BJ (cell line): ENCODE data around the gene TMEM239. TPM values are rescaled to one million over a fixed set of nuclear protein-coding genes. Genes with fewer than 3 reads are reported as not detected.

Experiments
- CTCF ChIA-PET: fragments of 350-600 bp; formaldehyde crosslinking; extraction: SDS; loops from one replicate; lab custom pipeline; 2021; ENCODE audit warnings: antibody characterized with exemption, inconsistent platforms; lab: Yijun Ruan, JAX
- POLR2A ChIA-PET: fragments of 300-600 bp; sonication (Branson Sonifier 250); formaldehyde crosslinking; extraction: SDS; loops from one replicate; lab custom pipeline; 2021; ENCODE audit warnings: antibody characterized with exemption; lab: Charles Lee
- DNase-seq: peaks from one replicate; pipeline ENCODE4 v3.0.0-alpha.2; 2011; ENCODE audit warnings: low read depth
- H3K27me3 ChIP-seq: 2 replicates; pipeline ENCODE4 v1.6.0; 2011; ENCODE audit warnings: low read length; ENCODE audit not compliant: control insufficient read depth, insufficient read depth
- H3K36me3 ChIP-seq: 2 replicates; pipeline ENCODE4 v1.5.1; 2011; ENCODE audit warnings: low read length; ENCODE audit not compliant: control insufficient read depth, insufficient read depth
- H3K4me3 ChIP-seq: 2 replicates; pipeline ENCODE4 v1.5.1; 2011; ENCODE audit warnings: low read depth, mild to moderate bottlenecking, control low read depth, low read length
- polyA plus RNA-seq: library from polyadenylated mRNA; depleted of rRNA; stranded (reverse); fragments of >200 nt; gene quantifications from 2 replicates; pipeline ENCODE4 v1.2.3, GENCODE V29; 2011
- TF ChIP-seq, protein P1 (sequence below): IDR thresholded peaks from 2 replicates; pipeline ENCODE4 v1.5.1; 2011; ENCODE audit warnings: low read depth, mild to moderate bottlenecking, control low read depth, inconsistent platforms, low read length, moderate library complexity; ENCODE audit not compliant: insufficient read depth

The TMEM239 gene
- polyA plus RNA-seq, 1 experiment: not detected

DNA sequence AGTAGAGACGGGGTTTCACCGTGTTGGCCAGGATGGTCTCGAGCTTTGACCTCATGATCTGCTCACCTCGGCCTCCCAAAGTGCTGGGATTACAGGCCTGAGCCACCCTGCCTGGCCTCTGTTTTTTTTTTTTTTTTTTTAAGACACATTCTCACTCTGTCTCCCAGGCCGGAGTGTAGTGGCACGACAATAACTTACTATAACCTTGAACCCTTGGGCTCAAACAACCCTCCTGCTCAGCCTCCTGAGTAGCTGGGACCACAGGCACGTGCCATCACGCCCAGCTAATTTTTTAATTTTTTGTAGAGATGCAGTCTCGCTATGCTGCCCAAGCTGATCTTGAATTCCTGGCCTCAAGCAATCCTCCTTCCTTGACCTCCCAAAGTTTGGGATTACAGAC, 42.4 kb upstream of the TMEM239 start:
- TF ChIP-seq, protein P1, sequence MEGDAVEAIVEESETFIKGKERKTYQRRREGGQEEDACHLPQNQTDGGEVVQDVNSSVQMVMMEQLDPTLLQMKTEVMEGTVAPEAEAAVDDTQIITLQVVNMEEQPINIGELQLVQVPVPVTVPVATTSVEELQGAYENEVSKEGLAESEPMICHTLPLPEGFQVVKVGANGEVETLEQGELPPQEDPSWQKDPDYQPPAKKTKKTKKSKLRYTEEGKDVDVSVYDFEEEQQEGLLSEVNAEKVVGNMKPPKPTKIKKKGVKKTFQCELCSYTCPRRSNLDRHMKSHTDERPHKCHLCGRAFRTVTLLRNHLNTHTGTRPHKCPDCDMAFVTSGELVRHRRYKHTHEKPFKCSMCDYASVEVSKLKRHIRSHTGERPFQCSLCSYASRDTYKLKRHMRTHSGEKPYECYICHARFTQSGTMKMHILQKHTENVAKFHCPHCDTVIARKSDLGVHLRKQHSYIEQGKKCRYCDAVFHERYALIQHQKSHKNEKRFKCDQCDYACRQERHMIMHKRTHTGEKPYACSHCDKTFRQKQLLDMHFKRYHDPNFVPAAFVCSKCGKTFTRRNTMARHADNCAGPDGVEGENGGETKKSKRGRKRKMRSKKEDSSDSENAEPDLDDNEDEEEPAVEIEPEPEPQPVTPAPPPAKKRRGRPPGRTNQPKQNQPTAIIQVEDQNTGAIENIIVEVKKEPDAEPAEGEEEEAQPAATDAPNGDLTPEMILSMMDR: no peak
- peaks cover 8% of the 10 kb centered on the region for H3K27me3 ChIP-seq
- H3K4me3 ChIP-seq: no peak overlapping the region
- DNase-seq: no peak
- CTCF ChIA-PET: interaction anchor here (0.8 to 0.9 kb wide), 2 partner anchors 18 to 30 kb away, joined by 3 read pairs; no protein-coding TSS in a partner anchor
- H3K36me3 ChIP-seq: no peaks in the 10 kb centered on the region
- POLR2A ChIA-PET: no interaction called here

DNA sequence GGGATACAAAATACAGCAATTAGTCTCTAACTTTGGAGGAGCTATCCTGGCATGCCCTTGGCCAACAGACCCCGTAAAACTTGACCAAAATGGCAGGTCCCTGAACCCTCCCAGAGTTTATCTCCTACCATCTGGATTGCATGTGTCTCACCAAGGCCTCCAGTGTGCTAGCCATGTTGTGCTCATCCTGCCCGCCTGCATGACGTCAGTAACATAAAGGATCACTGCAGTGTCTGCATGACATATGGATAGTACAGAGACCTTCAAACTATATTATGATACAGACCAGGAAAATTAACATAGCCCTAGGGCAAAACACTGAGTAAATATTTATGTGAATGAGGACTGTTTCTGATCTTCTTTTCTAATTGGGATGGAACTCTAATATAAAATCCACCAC, 41.0 kb upstream of the TMEM239 start:
- H3K36me3 ChIP-seq: no peaks in the 10 kb centered on the region
- H3K27me3 ChIP-seq: no peaks in the 10 kb centered on the region
- TF ChIP-seq, protein P1: no peak
- ChIA-PET POLR2A (no interaction called here), CTCF (interaction anchor here (1.3 to 1.5 kb wide), 2 partner anchors 20 to 77 kb away, joined by 4 to 6 read pairs; no protein-coding TSS in a partner anchor)
- H3K4me3 ChIP-seq: no peak overlapping the region
- no peak for DNase-seq

DNA sequence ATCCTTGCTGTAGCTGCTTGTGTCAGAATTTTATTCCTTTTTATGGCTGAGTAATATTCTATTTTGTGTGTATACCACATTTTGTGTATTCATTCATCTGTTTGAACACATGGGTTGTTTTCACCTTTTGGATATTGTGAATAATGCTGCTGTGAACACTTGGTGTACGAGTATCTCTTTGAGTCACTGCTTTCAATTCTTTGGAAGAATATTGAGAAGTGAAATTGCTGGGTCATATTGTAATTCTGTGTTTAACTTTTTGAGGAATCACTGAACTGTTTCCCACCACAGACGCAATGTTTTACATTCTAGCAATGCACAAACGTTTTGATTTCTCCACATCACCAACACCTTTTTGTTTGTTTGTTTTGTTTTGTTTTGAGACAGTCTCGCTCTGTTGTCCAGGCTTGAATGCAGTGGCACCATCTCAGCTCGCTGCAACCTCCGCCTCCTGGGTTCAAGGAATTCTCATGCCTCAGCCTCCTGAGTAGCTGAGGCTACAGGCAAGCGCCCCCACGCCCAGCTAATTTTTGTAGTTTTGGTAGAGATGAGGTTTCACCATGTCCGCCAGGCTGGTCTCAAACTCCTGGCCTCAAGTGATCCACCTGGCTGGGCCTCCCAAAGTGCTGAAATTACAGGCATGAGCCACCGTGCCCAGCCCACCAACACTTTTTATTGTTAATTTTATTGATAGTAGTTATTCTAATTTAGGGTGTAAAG, 37.4 kb upstream of the TMEM239 start:
- TF ChIP-seq, protein P1: no peak
- H3K4me3 ChIP-seq: no peak overlapping the region
- DNase-seq: no peak
- peaks cover 6% of the 10 kb centered on the region for H3K27me3 ChIP-seq
- ChIA-PET CTCF (interaction anchor here (0.6 kb wide), 1 partner anchor 222 kb away, joined by 3 read pairs; no protein-coding TSS in a partner anchor), POLR2A (no interaction called here)
- H3K36me3 ChIP-seq: no peaks in the 10 kb centered on the region

DNA sequence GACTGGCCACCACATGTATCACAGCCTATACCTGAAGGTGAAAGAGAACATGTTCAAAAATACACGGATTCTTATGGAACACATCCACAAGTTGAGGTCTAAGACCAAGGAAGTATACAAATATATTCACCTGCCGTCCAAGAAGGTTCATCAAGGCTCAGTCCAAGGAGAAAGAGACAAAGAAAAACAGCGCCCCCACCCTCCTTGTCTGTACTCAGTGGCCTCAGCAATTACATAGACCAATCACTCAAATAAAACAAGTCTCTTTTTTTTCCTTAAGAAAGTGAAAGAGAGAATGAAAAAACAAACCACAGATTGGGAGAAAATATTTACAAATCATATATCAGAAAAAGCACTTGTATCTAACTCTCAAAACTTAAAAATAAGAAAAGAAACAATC, 35.2 kb upstream of the TMEM239 start:
- TF ChIP-seq, protein P1: no peak
- no peak for DNase-seq
- no peaks in the 10 kb centered on the region for H3K36me3 ChIP-seq
- POLR2A ChIA-PET: no interaction called here
- H3K4me3 ChIP-seq: no peak overlapping the region
- peaks cover 6% of the 10 kb centered on the region for H3K27me3 ChIP-seq
- CTCF ChIA-PET: no interaction called here

DNA sequence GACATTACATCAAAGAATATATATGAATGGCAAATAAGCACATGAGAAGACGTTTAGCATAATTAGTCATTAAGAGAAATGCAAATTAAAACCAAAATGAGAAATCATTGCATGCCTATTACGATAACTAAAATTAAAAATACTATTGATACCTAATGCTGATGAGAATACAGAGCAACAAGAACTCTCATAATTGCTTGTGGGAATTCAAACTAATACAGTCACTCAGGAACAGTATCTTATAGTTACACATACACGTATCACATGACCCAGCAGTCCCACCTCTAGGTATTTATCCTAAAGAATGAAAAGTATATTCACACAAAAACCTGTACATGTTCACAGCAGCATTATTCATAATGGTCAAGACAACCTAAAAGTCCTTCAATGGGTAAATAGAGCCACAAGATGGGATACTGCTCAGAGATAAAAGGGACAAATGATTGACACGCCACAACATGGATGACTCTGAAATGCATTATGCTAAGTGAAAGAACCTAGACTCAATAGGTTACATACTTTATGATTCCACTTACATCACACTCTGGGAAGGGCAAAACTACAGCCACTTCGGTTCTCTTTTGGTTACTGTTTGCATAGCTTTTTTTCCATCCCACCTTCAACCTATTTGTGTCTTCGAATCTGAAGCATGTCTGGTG, 32.1 kb upstream of the TMEM239 start:
- CTCF ChIA-PET: no interaction called here

More for the DNA sequence above, 32.1 kb upstream of the TMEM239 start:
- TF ChIP-seq, protein P1: no peak
- Histone ChIP-seq H3K36me3 (no peaks in the 10 kb centered on the region), H3K4me3 (no peak overlapping the region), H3K27me3 (peaks cover 6% of the 10 kb centered on the region)
- POLR2A ChIA-PET: no interaction called here
- no peak for DNase-seq
